Transverse colon (tissue), 4 donors: ENCODE measurements around the gene IPO4. TPM values are rescaled to one million over a fixed set of nuclear protein-coding genes. Genes with fewer than 3 reads are reported as not detected.
A peak's percentile ranks its signal among the peaks of the same experiment; 100 is the strongest.

Source experiments
- DNase-seq: peaks from one replicate; pipeline ENCODE4 v3.0.0-alpha.2; 2019
- H3K27ac ChIP-seq, 4 donors: fragments of 200-600 bp; sonication (generic); 2 replicates each; pipeline ENCODE4 v1.5.1; 2016 to 2018; ENCODE audit warnings: inconsistent platforms in 4 of 4
- H3K27me3 ChIP-seq: fragments of 200-600 bp; sonication (generic); 2 replicates; pipeline ENCODE4 v1.5.1; 2017; ENCODE audit warnings: inconsistent platforms
- H3K36me3 ChIP-seq, 4 donors: fragments of 200-600 bp; sonication (generic); 2 replicates each; pipeline ENCODE4 v1.5.1; 2017 to 2019; ENCODE audit warnings: inconsistent platforms in 4 of 4
- H3K4me1 ChIP-seq, 4 donors: fragments of 200-600 bp; sonication (generic); 2 replicates each; pipeline ENCODE4 v1.5.1; 2017 to 2020; ENCODE audit warnings: inconsistent platforms in 4 of 4
- H3K4me3 ChIP-seq, 4 donors: fragments of 200-600 bp; sonication (generic); 1 replicate in 1 of 4; 2 replicates in 3 of 4; pipeline versions ENCODE4 v1.5.1 to v1.6.1; 2017 to 2019; ENCODE audit warnings: inconsistent platforms in 4 of 4
- H3K9me3 ChIP-seq, 2 donors: fragments of 200-600 bp; sonication (generic); 2 replicates each; pipeline ENCODE4 v1.5.1; 2017 to 2019; ENCODE audit warnings: inconsistent platforms in 2 of 2
- EP300 ChIP-seq: sonication (generic); formaldehyde crosslinking; IDR thresholded peaks from one replicate; pipeline ENCODE4 v1.6.1; 2017; ENCODE audit warnings: antibody characterized with exemption, low read depth
- POLR2A ChIP-seq: fragments of 450-650 bp; IDR thresholded peaks from one replicate; pipeline ENCODE4 v1.6.1; 2016; ENCODE audit warnings: antibody characterized with exemption, mild to moderate bottlenecking, moderate library complexity
- POLR2AphosphoS5 ChIP-seq, 3 donors: sonication (generic); formaldehyde crosslinking; IDR thresholded peaks; one replicate each; pipeline ENCODE4 v1.6.1; 2016; ENCODE audit warnings: antibody characterized with exemption in 3 of 3
- WGBS, 2 donors: methylation state at CpG; one replicate each; pipeline ENCODE4 v1.1.5; 2018; ENCODE audit warnings: low coverage in 1 of 2; 5-methylcytosine and 5-hydroxymethylcytosine counted together
- in situ Hi-C, 4 donors: fragments of 200-750 bp; cut with MboI; loops; one replicate each; pipeline versions ENCODE4 v1.15.0 to v1.15.1; 2017; ENCODE audit warnings: low sequenced_read_pairs in 3 of 4, low pct_ligation_motif_present in 1 of 4, low pct_unique_long_range_greater_than_20kb in 1 of 4
- intact Hi-C: fragments of 100-400 bp; cut with DNase I; formaldehyde crosslinking; loops from one replicate; pipeline ENCODE4 v1.15.1; 2023; ENCODE audit warnings: low total_unique reads
- total RNA-seq, 4 donors: library from RNA; depleted of rRNA; stranded (reverse); fragments of >200 nt; gene quantifications; one replicate each; pipeline ENCODE4 v1.1.0, GENCODE V29; 2016
- TF ChIP-seq, protein P1 (sequence below), 5 experiments: fragments of 200-600 bp in 3 of 5; fragments of 450-650 bp in 2 of 5; sonication (generic) in 3 of 5; IDR thresholded peaks; 1 replicate in 2 of 5; 2 replicates in 3 of 5; pipeline ENCODE4 v1.5.1; 2016 to 2017; ENCODE audit warnings: antibody characterized with exemption in 5 of 5, inconsistent platforms in 3 of 5, mild to moderate bottlenecking in 2 of 5, moderate library complexity in 1 of 5

IPO4 gene
- total RNA-seq, 4 donors from 2014 or later: 10.0 to 60.5 (median 37.3) TPM

DNA sequence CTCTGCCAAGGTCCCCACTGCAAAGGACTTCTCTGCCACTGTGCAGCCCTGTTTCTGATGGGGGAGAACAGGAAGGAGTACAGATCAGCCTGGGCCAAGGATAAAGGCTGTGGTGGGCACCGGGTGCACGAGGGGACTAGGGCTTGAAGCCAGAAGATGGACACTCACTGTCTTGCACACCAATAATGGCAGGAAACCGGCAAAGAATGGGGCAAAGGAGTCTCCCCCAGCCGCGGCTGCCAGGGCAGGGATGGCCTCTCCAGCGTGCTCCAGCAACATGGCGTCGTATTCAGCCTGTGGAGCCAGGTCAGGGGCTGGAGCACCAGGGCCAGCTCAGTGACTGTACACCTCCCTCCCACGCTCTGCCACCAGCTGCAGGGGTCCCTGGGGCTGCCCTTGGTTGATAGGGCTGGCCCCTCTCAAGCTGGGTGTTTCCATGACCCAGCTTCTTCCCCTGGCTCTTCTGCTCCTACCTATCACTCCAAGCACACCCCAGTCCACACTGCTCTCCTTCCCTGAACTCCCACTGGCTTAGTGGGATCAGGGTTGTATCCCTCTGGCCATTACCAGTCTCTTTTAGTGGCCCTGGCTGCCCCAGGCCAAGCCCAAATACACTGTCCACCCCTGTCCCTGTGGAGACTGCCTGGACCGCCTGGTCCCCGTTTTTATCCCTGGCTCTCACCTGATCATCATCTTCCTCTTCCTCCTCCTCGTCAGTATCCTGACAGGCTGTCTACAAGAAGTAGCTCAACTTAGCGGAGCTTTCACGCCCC, 6.3 kb downstream of the IPO4 start:
- Histone ChIP-seq H3K4me3 (no peak overlapping the region), H3K36me3 (peaks cover 0 to 28% (median 0%) of the 10 kb centered on the region in 4 donors), H3K9me3 (no peaks in the 10 kb centered on the region), H3K27ac (no peak overlapping the region), H3K4me1 (peaks cover 5 to 12% (median 7%) of the 10 kb centered on the region in 4 donors), H3K27me3 (no peaks in the 10 kb centered on the region)
- intact Hi-C loops: no loop called here
- TF ChIP-seq POLR2A (no peak), POLR2AphosphoS5 (IDR thresholded peaks at IDR 0.05) (no peak), EP300 (no peak)
- TF ChIP-seq, protein P1, sequence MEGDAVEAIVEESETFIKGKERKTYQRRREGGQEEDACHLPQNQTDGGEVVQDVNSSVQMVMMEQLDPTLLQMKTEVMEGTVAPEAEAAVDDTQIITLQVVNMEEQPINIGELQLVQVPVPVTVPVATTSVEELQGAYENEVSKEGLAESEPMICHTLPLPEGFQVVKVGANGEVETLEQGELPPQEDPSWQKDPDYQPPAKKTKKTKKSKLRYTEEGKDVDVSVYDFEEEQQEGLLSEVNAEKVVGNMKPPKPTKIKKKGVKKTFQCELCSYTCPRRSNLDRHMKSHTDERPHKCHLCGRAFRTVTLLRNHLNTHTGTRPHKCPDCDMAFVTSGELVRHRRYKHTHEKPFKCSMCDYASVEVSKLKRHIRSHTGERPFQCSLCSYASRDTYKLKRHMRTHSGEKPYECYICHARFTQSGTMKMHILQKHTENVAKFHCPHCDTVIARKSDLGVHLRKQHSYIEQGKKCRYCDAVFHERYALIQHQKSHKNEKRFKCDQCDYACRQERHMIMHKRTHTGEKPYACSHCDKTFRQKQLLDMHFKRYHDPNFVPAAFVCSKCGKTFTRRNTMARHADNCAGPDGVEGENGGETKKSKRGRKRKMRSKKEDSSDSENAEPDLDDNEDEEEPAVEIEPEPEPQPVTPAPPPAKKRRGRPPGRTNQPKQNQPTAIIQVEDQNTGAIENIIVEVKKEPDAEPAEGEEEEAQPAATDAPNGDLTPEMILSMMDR (IDR thresholded peaks at IDR 0.05): no peak
- WGBS, 2 donors: 60 to 90% methylated on average over 2 to 11 of the region's 14 CpGs
- in situ Hi-C loops: no loop called here
- DNase-seq: no peak

DNA sequence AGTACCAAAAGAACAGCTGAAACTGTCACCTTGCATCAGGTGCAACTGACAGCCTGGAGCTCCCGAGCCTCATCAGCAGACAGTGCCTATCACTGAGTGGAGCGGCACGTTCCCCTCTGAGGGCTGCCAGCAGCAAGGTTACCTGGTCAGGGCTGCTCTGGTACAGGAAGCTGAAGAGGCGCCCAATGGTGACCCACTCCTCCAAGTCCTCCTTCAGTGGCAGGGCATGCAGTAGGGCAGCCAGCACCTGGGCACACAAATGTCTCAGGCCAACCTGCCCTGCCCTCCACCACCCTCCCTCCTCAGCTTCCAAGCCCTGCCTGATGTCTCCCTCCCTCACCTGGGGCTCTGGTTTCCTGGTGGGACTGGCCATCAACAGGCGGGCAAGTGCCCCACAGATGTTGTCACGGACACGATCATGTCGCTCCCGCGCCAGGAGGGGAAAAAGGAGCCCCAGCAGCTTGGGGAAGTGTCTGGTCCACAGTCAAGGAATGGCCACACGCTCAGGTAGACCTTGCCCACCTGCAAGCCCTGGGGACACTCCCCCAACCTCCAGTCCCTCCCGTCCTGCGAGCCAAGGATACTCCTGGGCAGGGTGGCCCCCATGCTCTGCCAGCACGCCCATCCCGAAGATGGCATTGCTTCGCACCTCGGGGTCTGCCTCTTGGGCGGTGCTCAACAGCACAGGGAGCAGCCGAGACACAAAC, 7.1 kb downstream of the IPO4 start:
- 93% methylated on average over 19 of the region's 19 CpGs; no CpG with 5 or more reads in 1 of the 2 donors for WGBS, 2 donors
- no peak for DNase-seq
- H3K36me3 ChIP-seq: peaks cover 0 to 33% (median 3%) of the 10 kb centered on the region in 4 donors
- in situ Hi-C loops (no loop called here), intact Hi-C loops (no loop called here)
- TF ChIP-seq, protein P1 (IDR thresholded peaks at IDR 0.05): no peak
- TF ChIP-seq POLR2AphosphoS5 (IDR thresholded peaks at IDR 0.05) (peak in 1 of 3 donors; percentile 6), POLR2A (no peak), EP300 (no peak)
- no peaks in the 10 kb centered on the region for H3K9me3 ChIP-seq
- peak overlapping the region in 1 of 4 donors; percentile 68 for H3K27ac ChIP-seq
- H3K27me3 ChIP-seq: no peaks in the 10 kb centered on the region
- H3K4me3 ChIP-seq: no peak overlapping the region
- peaks cover 5 to 11% (median 6%) of the 10 kb centered on the region in 4 donors for H3K4me1 ChIP-seq

DNA sequence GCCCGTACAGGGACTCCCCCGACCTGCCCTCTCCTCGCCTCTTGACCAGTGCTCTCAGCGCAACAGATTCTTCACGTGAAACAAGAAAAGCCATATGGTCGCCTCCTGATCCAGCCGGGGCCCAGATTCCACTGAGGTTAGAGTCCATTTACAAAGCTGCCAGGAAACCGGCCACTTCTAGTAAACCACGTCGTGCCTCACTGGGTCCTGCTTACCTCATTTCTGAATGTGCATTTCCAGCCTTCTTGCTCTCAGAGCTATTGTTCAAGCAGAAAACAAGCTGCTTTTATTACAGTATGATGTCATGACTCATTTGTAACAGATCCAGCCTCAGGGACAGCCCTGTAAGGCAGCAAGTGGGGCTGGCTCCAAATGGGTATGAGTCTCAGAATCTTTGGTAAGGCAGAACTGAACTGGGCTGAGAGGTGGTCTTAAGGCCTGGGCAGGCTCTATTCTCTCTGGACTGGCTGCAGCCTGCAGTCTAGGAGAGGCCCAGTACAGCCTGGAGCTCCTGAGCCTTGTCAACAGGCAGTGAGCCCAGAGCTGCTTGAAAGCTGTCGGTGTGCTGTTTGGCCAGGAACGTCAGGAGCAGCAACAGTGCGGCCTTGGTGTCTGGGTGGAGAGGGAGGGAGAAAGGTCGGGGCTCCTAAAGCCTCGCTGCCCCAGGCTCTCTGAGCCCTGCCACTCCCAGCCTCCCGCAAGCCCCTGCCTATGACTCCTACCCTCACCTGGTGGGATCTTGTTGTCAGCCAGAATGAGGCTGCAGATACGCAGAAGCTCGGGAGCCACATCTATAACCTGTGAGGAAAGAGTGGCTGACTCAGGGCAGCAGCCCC, 8.4 kb downstream of the IPO4 start:
- DNase-seq: no peak

More for the DNA sequence above, 8.4 kb downstream of the IPO4 start:
- 53 to 62% methylated on average over 3 to 18 of the region's 18 CpGs for WGBS, 2 donors
- TF ChIP-seq EP300: no peak
- no peak for TF ChIP-seq POLR2AphosphoS5 (IDR thresholded peaks at IDR 0.05)
- TF ChIP-seq, protein P1 (IDR thresholded peaks at IDR 0.05): no peak
- no peak for TF ChIP-seq POLR2A
- peaks cover 0 to 33% (median 3%) of the 10 kb centered on the region in 4 donors for H3K36me3 ChIP-seq
- no peak overlapping the region for H3K4me3 ChIP-seq
- peaks cover 5 to 11% (median 6%) of the 10 kb centered on the region in 4 donors for H3K4me1 ChIP-seq
- no peaks in the 10 kb centered on the region for H3K27me3 ChIP-seq
- H3K27ac ChIP-seq: peak overlapping the region; percentile 68 to 78 (median 72)
- in situ Hi-C loops (no loop called here), intact Hi-C loops (no loop called here)
- no peaks in the 10 kb centered on the region for H3K9me3 ChIP-seq
